HFFc6 (cell line): ENCODE measurements around the gene CASP8. TPM values are rescaled to one million over a fixed set of nuclear protein-coding genes. Genes with fewer than 3 reads are reported as not detected.
A peak's percentile ranks its signal among the peaks of the same experiment; 100 is the strongest.
"Not testable (repeated sequence)": the region's sequence is repeated elsewhere in the genome, so short reads cannot be mapped to it uniquely, and the experiment has no call there.

Experiments
- DNase-seq: peaks from one replicate; pipeline ENCODE4 v3.0.0-alpha.2; 2018
- H3K27ac Mint-ChIP-seq: 2 replicates; pipeline ENCODE4 v1.8.0; 2020; ENCODE audit warnings: mild to moderate bottlenecking, mixed read lengths
- H3K27me3 Mint-ChIP-seq: 2 replicates; pipeline ENCODE4 v1.8.0; 2021; ENCODE audit warnings: mild to moderate bottlenecking, moderate library complexity, mixed read lengths; ENCODE audit not compliant: insufficient read depth
- H3K36me3 Mint-ChIP-seq: 2 replicates; pipeline ENCODE4 v1.8.0; 2021; ENCODE audit warnings: low read depth, mixed read lengths
- H3K4me1 Mint-ChIP-seq: 2 replicates; pipeline ENCODE4 v1.8.0; 2020; ENCODE audit warnings: low read depth, mixed read lengths
- H3K4me3 Mint-ChIP-seq: 2 replicates; pipeline ENCODE4 v1.8.0; 2020; ENCODE audit warnings: mild to moderate bottlenecking, moderate library complexity, mixed read lengths
- H3K9me3 Mint-ChIP-seq: 2 replicates; pipeline ENCODE4 v1.8.0; 2020; ENCODE audit warnings: mild to moderate bottlenecking, mixed read lengths
- CTCF ChIP-seq: fragments of 200-600 bp; sonication (generic); IDR thresholded peaks from 2 replicates; pipeline ENCODE4 v1.5.0; 2021; ENCODE audit warnings: antibody characterized with exemption, mild to moderate bottlenecking
- total RNA-seq, 6 experiments: library from RNA; stranded (reverse); fragmentation: NEBNext Ultra II Directional; extraction: Animal tissue kit (Norgen Biotek cat#: 25700); gene quantifications; 2 replicates in 1 of 6; 3 replicates in 5 of 6; pipeline ENCODE4 v1.2.3, GENCODE V29; 2021

The CASP8 gene
- total RNA-seq, 6 experiments from 2014 or later = 10.4 to 15.4 (median 14.4) TPM

- no peak for DNase-seq
- Mint-ChIP-seq H3K27ac (no peak overlapping the region), H3K9me3 (no peaks in the 10 kb centered on the region), H3K27me3 (no peaks in the 10 kb centered on the region), H3K4me1 (no peaks in the 10 kb centered on the region), H3K36me3 (peaks cover 46% of the 10 kb centered on the region), H3K4me3 (no peak overlapping the region)
- no peak for TF ChIP-seq CTCF
These were observed 25.2 kb downstream of the CASP8 start for GRCh38 chr2:201285499-201285898.

GRCh38 chr2:201290457-201291148 is 30.3 kb downstream of the CASP8 start:
- not testable (repeated sequence) for DNase-seq, H3K27ac Mint-ChIP-seq, H3K4me3 Mint-ChIP-seq, H3K27me3 Mint-ChIP-seq, H3K9me3 Mint-ChIP-seq, H3K4me1 Mint-ChIP-seq
- H3K36me3 Mint-ChIP-seq = peaks cover 67% of the 10 kb centered on the region

- peaks cover 14% of the 10 kb centered on the region for H3K4me1 Mint-ChIP-seq
- no peak overlapping the region for H3K4me3 Mint-ChIP-seq
- H3K36me3 Mint-ChIP-seq = peaks cover 47% of the 10 kb centered on the region
- H3K27ac Mint-ChIP-seq = 0 out of 2 replicates have a peak overlapping the region, but pooled peaks have one; percentile 8
- no peak for TF ChIP-seq CTCF
- no peaks in the 10 kb centered on the region; the same call in none of the 2 replicates for H3K27me3 Mint-ChIP-seq
- DNase-seq = no peak
- no peaks in the 10 kb centered on the region for H3K9me3 Mint-ChIP-seq
These were observed 38.2 kb downstream of the CASP8 start for GRCh38 chr2:201298462-201299052.

GRCh38 chr2:201299929-201300328 is 39.6 kb downstream of the CASP8 start:
- Mint-ChIP-seq H3K36me3 (peaks cover 48% of the 10 kb centered on the region), H3K4me1 (peaks cover 14% of the 10 kb centered on the region)
- not testable (repeated sequence) for DNase-seq, H3K27ac Mint-ChIP-seq, H3K4me3 Mint-ChIP-seq, H3K27me3 Mint-ChIP-seq, H3K9me3 Mint-ChIP-seq

GRCh38 chr2:201307876-201308275 is 47.5 kb downstream of the CASP8 start:
- Mint-ChIP-seq H3K4me1 (no peaks in the 10 kb centered on the region), H3K4me3 (no peak overlapping the region), H3K27me3 (no peaks in the 10 kb centered on the region; the same call in 1 of the 2 replicates), H3K36me3 (peaks cover 53% of the 10 kb centered on the region), H3K9me3 (peaks cover 5% of the 10 kb centered on the region; the same call in 1 of the 2 replicates), H3K27ac (no peak overlapping the region)
- DNase-seq = no peak
- TF ChIP-seq CTCF = no peak

- TF ChIP-seq CTCF = no peak
- no peaks in the 10 kb centered on the region; the same call in 1 of the 2 replicates for H3K27me3 Mint-ChIP-seq
- DNase-seq = no peak
- peaks cover 56% of the 10 kb centered on the region for H3K36me3 Mint-ChIP-seq
- no peaks in the 10 kb centered on the region for H3K4me1 Mint-ChIP-seq
- H3K4me3 Mint-ChIP-seq = no peak overlapping the region
- H3K9me3 Mint-ChIP-seq = peaks cover 5% of the 10 kb centered on the region; the same call in 1 of the 2 replicates
- no peak overlapping the region for H3K27ac Mint-ChIP-seq
These were observed 48.6 kb downstream of the CASP8 start for GRCh38 chr2:201308914-201309313.
